ENCODE measurements around the gene SCOC. TPM values are rescaled to one million over a fixed set of nuclear protein-coding genes. Genes with fewer than 3 reads are reported as not detected.

Gene SCOC
- total and polyA plus RNA-seq, 9 of the 15 experiments (the other 6 are each of a cell fraction or from before 2014, with no cell fraction given), result 16.8 to 110 (median 46.7) TPM

DNA sequence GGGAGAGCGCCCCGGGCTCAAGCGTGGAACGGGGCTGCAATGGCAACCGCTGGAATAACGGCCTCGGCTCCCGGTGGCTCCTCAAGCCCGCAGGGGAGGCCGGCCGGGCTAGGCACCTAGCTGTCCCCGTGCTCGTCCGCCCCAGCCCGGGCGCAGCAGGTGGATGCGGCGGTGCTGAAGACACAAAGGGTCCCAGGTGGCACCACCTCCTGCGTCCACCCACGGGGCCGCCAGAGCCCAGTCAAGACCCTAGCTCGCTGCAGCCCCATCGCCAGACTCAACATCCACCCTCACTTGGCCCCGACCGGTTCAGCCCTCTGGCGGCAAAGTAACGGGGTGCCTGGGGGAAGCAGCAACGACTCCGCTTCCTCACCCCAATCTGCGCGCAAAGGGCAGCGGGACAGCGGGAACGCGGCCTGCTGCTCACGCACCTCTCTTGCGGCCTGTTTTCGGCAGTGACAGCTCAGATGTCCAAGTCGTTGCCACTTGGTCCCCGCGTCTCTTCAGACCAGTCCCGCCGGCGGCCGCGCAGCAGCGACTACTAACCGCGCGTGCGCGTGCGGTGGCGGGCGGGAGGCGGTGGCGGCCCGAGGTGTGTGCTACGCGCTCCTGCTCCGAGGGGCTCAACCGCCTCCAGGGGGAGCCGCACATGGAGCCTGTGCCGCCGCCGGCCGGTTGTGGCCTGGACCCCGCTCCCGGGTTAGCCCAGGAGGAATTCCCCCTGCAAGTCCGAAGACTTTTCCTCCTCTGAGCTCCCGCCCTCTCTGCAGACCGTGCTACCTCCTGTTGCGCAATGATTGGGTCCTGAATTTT is 53.9 kb downstream of the SCOC start, which contains the start of gene CLGN (continued):
- TF ChIP-seq, protein P1, sequence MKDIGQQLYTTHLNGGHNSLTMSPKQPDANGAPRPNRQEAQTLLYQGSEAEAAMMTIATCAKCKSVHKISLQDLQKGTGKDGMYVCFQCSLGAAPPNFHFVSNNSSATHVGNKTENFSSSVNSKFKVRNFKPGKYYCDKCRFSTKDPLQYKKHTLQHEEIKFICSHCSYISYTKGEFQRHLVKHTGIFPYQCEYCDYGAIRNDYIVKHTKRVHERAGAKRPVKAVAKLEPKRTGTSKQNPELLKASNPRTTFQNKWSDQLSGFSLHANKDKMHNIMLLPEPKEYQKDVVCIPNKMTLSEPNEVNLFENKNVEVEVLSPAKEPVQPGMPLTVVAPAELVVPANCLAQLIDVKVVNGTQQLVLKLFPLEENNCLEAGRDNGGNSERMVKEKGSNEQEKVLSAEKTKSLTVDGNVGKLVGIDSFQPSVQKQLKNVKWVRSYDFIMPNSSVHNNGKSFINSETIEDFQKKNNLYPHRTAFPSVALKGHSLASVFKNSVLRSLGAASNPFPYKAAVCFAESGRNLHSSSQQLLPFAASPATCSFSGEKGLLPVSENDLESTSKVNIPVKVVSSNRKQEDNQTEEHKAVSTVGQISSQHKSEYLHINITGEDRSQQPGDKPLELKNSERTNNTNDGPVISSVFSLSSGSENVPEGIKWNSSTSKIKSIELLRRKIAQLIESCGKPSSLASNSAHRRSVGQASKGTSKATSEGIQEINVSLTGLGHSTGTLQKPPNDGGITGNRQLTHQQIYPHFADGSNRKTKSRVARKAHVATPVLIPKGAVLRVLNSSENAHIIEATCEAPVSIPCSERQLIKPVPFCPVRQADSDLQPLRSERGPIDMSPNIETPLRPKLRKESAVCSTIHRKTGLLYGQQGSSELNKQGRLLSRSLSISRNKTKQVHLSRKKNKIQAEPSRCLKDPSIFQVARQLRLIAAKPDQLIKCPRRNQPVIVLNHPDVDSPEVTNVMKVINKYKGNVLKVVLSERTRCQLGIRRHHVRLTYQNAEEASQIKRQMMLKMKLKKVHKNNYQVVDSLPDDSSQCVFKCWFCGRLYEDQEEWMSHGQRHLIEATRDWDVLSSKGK (CRISPR knock-in tag; IDR thresholded peaks at IDR 0.05), result no peak
- TF ChIP-seq ZFP30 (CRISPR knock-in tag; IDR thresholded peaks at IDR 0.05; ENCODE audit: borderline replicate concordance), result no peak
- TF ChIP-seq ZNF121 (CRISPR knock-in tag; conservative IDR thresholded peaks at IDR 0.05), result no peak
- TF ChIP-seq TRIM24 (IDR thresholded peaks at IDR 0.05), result no peak
- TF ChIP-seq TARDBP (IDR thresholded peaks at IDR 0.05), result no peak
- TF ChIP-seq MAFG (tag; conservative IDR thresholded peaks at IDR 0.05), result no peak
- no peak for TF ChIP-seq NR2F6 (CRISPR knock-in tag; IDR thresholded peaks at IDR 0.05)
- peak in 1 of 2 experiments; percentile 3; a peak in 1 of 4 replicates for TF ChIP-seq RCOR1 (IDR thresholded peaks at IDR 0.05; ENCODE audit: borderline replicate concordance in 1 of 2, low read depth in 2 of 2, low read length in 2 of 2)
- no peak; a peak in 1 of 4 replicates for TF ChIP-seq KDM4B (IDR thresholded peaks at IDR 0.05; ENCODE audit: borderline replicate concordance in 2 of 2, low read depth in 1 of 2)
- TF ChIP-seq NR4A1 (CRISPR knock-in tag; IDR thresholded peaks at IDR 0.05), result no peak
- no peak for TF ChIP-seq NR4A1 (tag; IDR thresholded peaks at IDR 0.05)
- TF ChIP-seq CBFA2T3 (IDR thresholded peaks at IDR 0.05), result no peak
- TF ChIP-seq, protein P2, sequence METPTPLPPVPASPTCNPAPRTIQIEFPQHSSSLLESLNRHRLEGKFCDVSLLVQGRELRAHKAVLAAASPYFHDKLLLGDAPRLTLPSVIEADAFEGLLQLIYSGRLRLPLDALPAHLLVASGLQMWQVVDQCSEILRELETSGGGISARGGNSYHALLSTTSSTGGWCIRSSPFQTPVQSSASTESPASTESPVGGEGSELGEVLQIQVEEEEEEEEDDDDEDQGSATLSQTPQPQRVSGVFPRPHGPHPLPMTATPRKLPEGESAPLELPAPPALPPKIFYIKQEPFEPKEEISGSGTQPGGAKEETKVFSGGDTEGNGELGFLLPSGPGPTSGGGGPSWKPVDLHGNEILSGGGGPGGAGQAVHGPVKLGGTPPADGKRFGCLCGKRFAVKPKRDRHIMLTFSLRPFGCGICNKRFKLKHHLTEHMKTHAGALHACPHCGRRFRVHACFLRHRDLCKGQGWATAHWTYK (CRISPR knock-in tag; IDR thresholded peaks at IDR 0.05), result no peak
- TF ChIP-seq GTF2F1 (IDR thresholded peaks at IDR 0.05; ENCODE audit: low read depth, low read length), result no peak
- no peak for TF ChIP-seq FOXJ2 (tag; IDR thresholded peaks at IDR 0.05)
- TF ChIP-seq, protein P3, sequence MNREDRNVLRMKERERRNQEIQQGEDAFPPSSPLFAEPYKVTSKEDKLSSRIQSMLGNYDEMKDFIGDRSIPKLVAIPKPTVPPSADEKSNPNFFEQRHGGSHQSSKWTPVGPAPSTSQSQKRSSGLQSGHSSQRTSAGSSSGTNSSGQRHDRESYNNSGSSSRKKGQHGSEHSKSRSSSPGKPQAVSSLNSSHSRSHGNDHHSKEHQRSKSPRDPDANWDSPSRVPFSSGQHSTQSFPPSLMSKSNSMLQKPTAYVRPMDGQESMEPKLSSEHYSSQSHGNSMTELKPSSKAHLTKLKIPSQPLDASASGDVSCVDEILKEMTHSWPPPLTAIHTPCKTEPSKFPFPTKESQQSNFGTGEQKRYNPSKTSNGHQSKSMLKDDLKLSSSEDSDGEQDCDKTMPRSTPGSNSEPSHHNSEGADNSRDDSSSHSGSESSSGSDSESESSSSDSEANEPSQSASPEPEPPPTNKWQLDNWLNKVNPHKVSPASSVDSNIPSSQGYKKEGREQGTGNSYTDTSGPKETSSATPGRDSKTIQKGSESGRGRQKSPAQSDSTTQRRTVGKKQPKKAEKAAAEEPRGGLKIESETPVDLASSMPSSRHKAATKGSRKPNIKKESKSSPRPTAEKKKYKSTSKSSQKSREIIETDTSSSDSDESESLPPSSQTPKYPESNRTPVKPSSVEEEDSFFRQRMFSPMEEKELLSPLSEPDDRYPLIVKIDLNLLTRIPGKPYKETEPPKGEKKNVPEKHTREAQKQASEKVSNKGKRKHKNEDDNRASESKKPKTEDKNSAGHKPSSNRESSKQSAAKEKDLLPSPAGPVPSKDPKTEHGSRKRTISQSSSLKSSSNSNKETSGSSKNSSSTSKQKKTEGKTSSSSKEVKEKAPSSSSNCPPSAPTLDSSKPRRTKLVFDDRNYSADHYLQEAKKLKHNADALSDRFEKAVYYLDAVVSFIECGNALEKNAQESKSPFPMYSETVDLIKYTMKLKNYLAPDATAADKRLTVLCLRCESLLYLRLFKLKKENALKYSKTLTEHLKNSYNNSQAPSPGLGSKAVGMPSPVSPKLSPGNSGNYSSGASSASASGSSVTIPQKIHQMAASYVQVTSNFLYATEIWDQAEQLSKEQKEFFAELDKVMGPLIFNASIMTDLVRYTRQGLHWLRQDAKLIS (CRISPR knock-in tag; IDR thresholded peaks at IDR 0.05), result no peak
- TF ChIP-seq, protein P4, sequence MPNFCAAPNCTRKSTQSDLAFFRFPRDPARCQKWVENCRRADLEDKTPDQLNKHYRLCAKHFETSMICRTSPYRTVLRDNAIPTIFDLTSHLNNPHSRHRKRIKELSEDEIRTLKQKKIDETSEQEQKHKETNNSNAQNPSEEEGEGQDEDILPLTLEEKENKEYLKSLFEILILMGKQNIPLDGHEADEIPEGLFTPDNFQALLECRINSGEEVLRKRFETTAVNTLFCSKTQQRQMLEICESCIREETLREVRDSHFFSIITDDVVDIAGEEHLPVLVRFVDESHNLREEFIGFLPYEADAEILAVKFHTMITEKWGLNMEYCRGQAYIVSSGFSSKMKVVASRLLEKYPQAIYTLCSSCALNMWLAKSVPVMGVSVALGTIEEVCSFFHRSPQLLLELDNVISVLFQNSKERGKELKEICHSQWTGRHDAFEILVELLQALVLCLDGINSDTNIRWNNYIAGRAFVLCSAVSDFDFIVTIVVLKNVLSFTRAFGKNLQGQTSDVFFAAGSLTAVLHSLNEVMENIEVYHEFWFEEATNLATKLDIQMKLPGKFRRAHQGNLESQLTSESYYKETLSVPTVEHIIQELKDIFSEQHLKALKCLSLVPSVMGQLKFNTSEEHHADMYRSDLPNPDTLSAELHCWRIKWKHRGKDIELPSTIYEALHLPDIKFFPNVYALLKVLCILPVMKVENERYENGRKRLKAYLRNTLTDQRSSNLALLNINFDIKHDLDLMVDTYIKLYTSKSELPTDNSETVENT (CRISPR knock-in tag; IDR thresholded peaks at IDR 0.05), result no peak
